GM23248 (cell line): ENCODE results near the gene CCBE1.

Experiments used
- EZH2 ChIP-seq: fragments of 200-600 bp; sonication (generic); IDR thresholded peaks from 2 replicates; pipeline ENCODE4 v1.6.1; 2018; ENCODE audit warnings: antibody characterized with exemption, mild to moderate bottlenecking; ENCODE audit not compliant: insufficient read depth, poor library complexity, severe bottlenecking
- EZH2phosphoT487 ChIP-seq: fragments of 200-600 bp; sonication (generic); IDR thresholded peaks from 2 replicates; pipeline ENCODE4 v1.6.1; 2018; ENCODE audit warnings: antibody characterized with exemption, moderate library complexity, mild to moderate bottlenecking, low read depth; ENCODE audit not compliant: insufficient read depth

GRCh38 chr18:59743566-59743965 is 46.3 kb upstream of the CCBE1 start:
- TF ChIP-seq EZH2 (no peak), EZH2phosphoT487 (no peak)
